HEK293 (cell line): ENCODE measurements around the gene C19orf12.

ENCODE experiments used
- BCL6B ChIP-seq: fragments of 450-650 bp; formaldehyde crosslinking; IDR thresholded peaks from 2 replicates; pipeline ENCODE4 v1.5.1; 2017; ENCODE audit warnings: missing biosample characterization, missing genetic modification characterization
- FEZF1 ChIP-seq: fragments of 450-650 bp; formaldehyde crosslinking; IDR thresholded peaks from 2 replicates; pipeline ENCODE4 v1.5.1; 2016; ENCODE audit warnings: missing biosample characterization, missing genetic modification characterization
- GLI2 ChIP-seq: fragments of 450-650 bp; formaldehyde crosslinking; IDR thresholded peaks from 2 replicates; pipeline ENCODE4; 2017; ENCODE audit warnings: missing biosample characterization, missing genetic modification characterization, low read depth, borderline replicate concordance
- HIC1 ChIP-seq: fragments of 450-650 bp; formaldehyde crosslinking; IDR thresholded peaks from 2 replicates; pipeline ENCODE4 v1.5.1; 2016; ENCODE audit warnings: missing biosample characterization, missing genetic modification characterization
- INSM2 ChIP-seq: fragments of 450-650 bp; formaldehyde crosslinking; IDR thresholded peaks from 2 replicates; pipeline ENCODE4 v1.5.1; 2016; ENCODE audit warnings: missing biosample characterization, missing genetic modification characterization
- KLF8 ChIP-seq: fragments of 450-650 bp; formaldehyde crosslinking; IDR thresholded peaks from 2 replicates; pipeline ENCODE4 v1.5.1; 2016; ENCODE audit warnings: missing biosample characterization, missing genetic modification characterization
- KLF9 ChIP-seq: fragments of 450-650 bp; formaldehyde crosslinking; IDR thresholded peaks from 2 replicates; pipeline ENCODE4 v1.5.1; 2016; ENCODE audit warnings: missing biosample characterization, missing genetic modification characterization, low read depth
- OSR2 ChIP-seq: fragments of 450-650 bp; formaldehyde crosslinking; IDR thresholded peaks from 2 replicates; pipeline ENCODE4 v1.5.1; 2016; ENCODE audit warnings: missing biosample characterization, missing genetic modification characterization
- SP2 ChIP-seq: fragments of 450-650 bp; formaldehyde crosslinking; IDR thresholded peaks from 2 replicates; pipeline ENCODE4 v1.5.1; 2016; ENCODE audit warnings: missing biosample characterization, missing genetic modification characterization
- TCF7L2 ChIP-seq: IDR thresholded peaks from 2 replicates; pipeline ENCODE4 v1.6.1; 2011; ENCODE audit warnings: low read depth, mild to moderate bottlenecking, inconsistent platforms, low read length, moderate library complexity, borderline replicate concordance
- ZFP3 ChIP-seq: fragments of 450-650 bp; formaldehyde crosslinking; IDR thresholded peaks from 2 replicates; pipeline ENCODE4 v1.5.1; 2016; ENCODE audit warnings: low read depth, missing biosample characterization, missing genetic modification characterization
- ZNF114 ChIP-seq: fragments of 450-650 bp; formaldehyde crosslinking; IDR thresholded peaks from 2 replicates; pipeline ENCODE4 v1.5.0; 2017; ENCODE audit warnings: missing biosample characterization, missing genetic modification characterization
- ZNF157 ChIP-seq: fragments of 450-650 bp; formaldehyde crosslinking; IDR thresholded peaks from 2 replicates; pipeline ENCODE4 v1.5.1; 2016; ENCODE audit warnings: missing biosample characterization, missing genetic modification characterization
- ZNF184 ChIP-seq: fragments of 450-650 bp; IDR thresholded peaks from 2 replicates; pipeline ENCODE4 v1.5.1; 2018; ENCODE audit warnings: missing biosample characterization, mild to moderate bottlenecking, missing genetic modification characterization
- ZNF223 ChIP-seq: fragments of 450-650 bp; formaldehyde crosslinking; IDR thresholded peaks from 2 replicates; pipeline ENCODE4 v1.5.1; 2016; ENCODE audit warnings: missing biosample characterization, missing genetic modification characterization
- ZNF23 ChIP-seq: fragments of 450-650 bp; formaldehyde crosslinking; IDR thresholded peaks from 2 replicates; pipeline ENCODE4 v1.5.1; 2016; ENCODE audit warnings: missing biosample characterization, missing genetic modification characterization, borderline replicate concordance
- ZNF24 ChIP-seq: fragments of 450-650 bp; formaldehyde crosslinking; IDR thresholded peaks from 2 replicates; pipeline ENCODE4 v1.5.1; 2016; ENCODE audit warnings: missing biosample characterization, missing genetic modification characterization
- ZNF26 ChIP-seq: fragments of 450-650 bp; formaldehyde crosslinking; IDR thresholded peaks from 2 replicates; pipeline ENCODE4 v1.5.1; 2016; ENCODE audit warnings: missing biosample characterization, missing genetic modification characterization
- ZNF391 ChIP-seq: fragments of 450-650 bp; formaldehyde crosslinking; IDR thresholded peaks from 2 replicates; pipeline ENCODE4 v1.5.1; 2016; ENCODE audit warnings: low read depth, missing biosample characterization, missing genetic modification characterization, borderline replicate concordance
- ZNF510 ChIP-seq: fragments of 450-650 bp; formaldehyde crosslinking; IDR thresholded peaks from 2 replicates; pipeline ENCODE4 v1.5.1; 2018; ENCODE audit warnings: mild to moderate bottlenecking, missing genetic modification characterization, missing biosample characterization; ENCODE audit not compliant: insufficient replicate concordance
- ZNF513 ChIP-seq: fragments of 450-650 bp; IDR thresholded peaks from 2 replicates; pipeline ENCODE4 v1.5.1; 2018; ENCODE audit warnings: missing biosample characterization, missing genetic modification characterization
- ZNF514 ChIP-seq: fragments of 450-650 bp; formaldehyde crosslinking; IDR thresholded peaks from 2 replicates; pipeline ENCODE4 v1.5.1; 2016; ENCODE audit warnings: missing biosample characterization, missing genetic modification characterization
- ZNF645 ChIP-seq: fragments of 450-650 bp; formaldehyde crosslinking; IDR thresholded peaks from 2 replicates; pipeline ENCODE4; 2016; ENCODE audit warnings: missing biosample characterization, missing genetic modification characterization
- ZNF692 ChIP-seq: fragments of 450-650 bp; formaldehyde crosslinking; IDR thresholded peaks from 2 replicates; pipeline ENCODE4 v1.5.1; 2016; ENCODE audit warnings: missing biosample characterization, missing genetic modification characterization
- ZNF785 ChIP-seq: fragments of 450-650 bp; formaldehyde crosslinking; IDR thresholded peaks from 2 replicates; pipeline ENCODE4 v1.5.1; 2016; ENCODE audit warnings: missing biosample characterization, missing genetic modification characterization
- ZNF837 ChIP-seq: fragments of 450-650 bp; formaldehyde crosslinking; IDR thresholded peaks from 2 replicates; pipeline ENCODE4 v1.5.1; 2016; ENCODE audit warnings: missing biosample characterization, missing genetic modification characterization
- ZNF843 ChIP-seq: fragments of 450-650 bp; formaldehyde crosslinking; IDR thresholded peaks from 2 replicates; pipeline ENCODE4 v1.5.1; 2016; ENCODE audit warnings: missing biosample characterization, missing genetic modification characterization
- ZSCAN16 ChIP-seq: fragments of 450-650 bp; formaldehyde crosslinking; IDR thresholded peaks from 2 replicates; pipeline ENCODE4 v1.5.1; 2016; ENCODE audit warnings: missing biosample characterization, missing genetic modification characterization
- ZXDB ChIP-seq: fragments of 450-650 bp; formaldehyde crosslinking; IDR thresholded peaks from 2 replicates; pipeline ENCODE4 v1.5.1; 2016; ENCODE audit warnings: missing biosample characterization, missing genetic modification characterization

The C19orf12 gene

GRCh38 chr19:29714953-29715700 lies at the start of gene C19orf12 (continued):
- TF ChIP-seq ZNF692 (tag by site-specific recombination) (peak; percentile 63; the same call in 1 of the 2 replicates), ZNF645 (0 out of 2 replicates have a peak, but pooled peaks have one; percentile 38), OSR2 (peak; percentile 25; the same call in 1 of the 2 replicates), TCF7L2 (no peak), ZNF223 (no peak), ZNF391 (peak; percentile 95), ZNF837 (tag by site-specific recombination) (no peak), BCL6B (tag by site-specific recombination) (no peak), ZNF184 (tag by site-specific recombination) (no peak), FEZF1 (tag by site-specific recombination) (no peak), KLF8 (peak; percentile 69), ZNF785 (tag by site-specific recombination) (no peak; the same call in 1 of the 2 replicates), SP2 (tag by site-specific recombination) (peak; percentile 60), ZFP3 (tag by site-specific recombination) (no peak), INSM2 (tag by site-specific recombination) (peak; percentile 32; the same call in 1 of the 2 replicates), ZNF26 (tag by site-specific recombination) (no peak), ZNF514 (tag by site-specific recombination) (no peak), ZNF513 (tag by site-specific recombination) (no peak), ZNF114 (tag by site-specific recombination) (no peak), GLI2 (tag by site-specific recombination) (no peak), ZNF24 (tag by site-specific recombination) (peak; percentile 28), ZNF23 (tag by site-specific recombination) (no peak), ZNF843 (tag by site-specific recombination) (0 out of 2 replicates have a peak, but pooled peaks have one; percentile 31), KLF9 (tag by site-specific recombination) (peak; percentile 33), ZSCAN16 (tag by site-specific recombination) (peak; percentile 43; the same call in 1 of the 2 replicates), HIC1 (tag by site-specific recombination) (peak; percentile 80), ZXDB (tag by site-specific recombination) (peak; percentile 85), ZNF510 (tag by site-specific recombination) (no peak), ZNF157 (no peak)
